Measurements from ENCODE around the gene DLL1. TPM values are rescaled to one million over a fixed set of nuclear protein-coding genes. Genes with fewer than 3 reads are reported as not detected.

Gene DLL1
- total and polyA plus RNA-seq, 9 of the 15 experiments (the other 6 are each of a cell fraction or from before 2014, with no cell fraction given) = not detected

- no peak for TF ChIP-seq TBP (optimal IDR thresholded peaks at IDR 0.05; ENCODE audit: low read depth, low read length)
- no peak for TF ChIP-seq ZNF197 (CRISPR knock-in tag; IDR thresholded peaks at IDR 0.05; ENCODE audit: low read depth)
- TF ChIP-seq PTBP1 (IDR thresholded peaks at IDR 0.05; ENCODE audit: low read depth, low read length) = no peak
- no peak for TF ChIP-seq ESRRA (IDR thresholded peaks at IDR 0.05; ENCODE audit: borderline replicate concordance, low read depth)
- no peak for TF ChIP-seq HDGF (IDR thresholded peaks at IDR 0.05)
- TF ChIP-seq, protein P1, sequence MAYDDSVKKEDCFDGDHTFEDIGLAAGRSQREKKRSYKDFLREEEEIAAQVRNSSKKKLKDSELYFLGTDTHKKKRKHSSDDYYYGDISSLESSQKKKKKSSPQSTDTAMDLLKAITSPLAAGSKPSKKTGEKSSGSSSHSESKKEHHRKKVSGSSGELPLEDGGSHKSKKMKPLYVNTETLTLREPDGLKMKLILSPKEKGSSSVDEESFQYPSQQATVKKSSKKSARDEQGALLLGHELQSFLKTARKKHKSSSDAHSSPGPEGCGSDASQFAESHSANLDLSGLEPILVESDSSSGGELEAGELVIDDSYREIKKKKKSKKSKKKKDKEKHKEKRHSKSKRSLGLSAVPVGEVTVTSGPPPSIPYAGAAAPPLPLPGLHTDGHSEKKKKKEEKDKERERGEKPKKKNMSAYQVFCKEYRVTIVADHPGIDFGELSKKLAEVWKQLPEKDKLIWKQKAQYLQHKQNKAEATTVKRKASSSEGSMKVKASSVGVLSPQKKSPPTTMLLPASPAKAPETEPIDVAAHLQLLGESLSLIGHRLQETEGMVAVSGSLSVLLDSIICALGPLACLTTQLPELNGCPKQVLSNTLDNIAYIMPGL (CRISPR knock-in tag; IDR thresholded peaks at IDR 0.05) = no peak
- TF ChIP-seq ZNF12 (CRISPR knock-in tag; IDR thresholded peaks at IDR 0.05) = no peak
- TF ChIP-seq GTF2A2 (tag; IDR thresholded peaks at IDR 0.05) = no peak
These were observed 15.9 kb downstream of the DLL1 start for GRCh38 chr6:170274713-170275560.

More at GRCh38 chr6:170274713-170275560, 15.9 kb downstream of the DLL1 start:
- CTCF ChIA-PET (ENCODE audit: low intra/inter-chr PET ratio) = no interaction called here
- in situ Hi-C loops (cut with MboI) (no loop called here), intact Hi-C loops (cut with micrococcal nuclease) (no loop called here)
- 4% methylated on average over 36 of the region's 36 CpGs for WGBS (ENCODE audit: insufficient coverage, low coverage, missing lambda C conversion rate)
- POLR2A ChIA-PET = interaction anchor here (0.6 to 1.1 kb wide), 2 partner anchors 9 to 214 kb away, joined by 3 to 6 read pairs; no protein-coding TSS in a partner anchor
- Histone ChIP-seq H2AFZ (ENCODE audit: low read depth, low read length) (no peak overlapping the region), H3K36me3 (ENCODE audit: control insufficient read depth, insufficient read depth, low read length) (no peaks in the 10 kb centered on the region), H3K79me2 (ENCODE audit: control insufficient read depth, insufficient read depth, low read length) (no peaks in the 10 kb centered on the region), H3K27ac (ENCODE audit: extremely low read depth, low read depth, low read length) (no peak overlapping the region), H3K9me1 (ENCODE audit: control insufficient read depth, insufficient read depth, low read length) (no peaks in the 10 kb centered on the region), H3K4me1 (replicated peaks in 1 of 2; ENCODE audit: control insufficient read depth in 2 of 2, insufficient read depth in 2 of 2, low read length in 2 of 2) (peaks cover 0 to 13% of the 10 kb centered on the region in 2 experiments; a peak in 1 of 5 replicates), H4K20me1 (replicated peaks; ENCODE audit: control insufficient read depth, insufficient read depth, low read length) (peaks cover 7% of the 10 kb centered on the region; the same call in 1 of the 2 replicates), H3K9ac (ENCODE audit: insufficient read depth in 1 of 2, low read depth in 2 of 2, low read length in 2 of 2) (no peak overlapping the region), H3K4me3 (no peak overlapping the region), H3K27me3 (ENCODE audit: control insufficient read depth in 2 of 2, insufficient read depth in 2 of 2, low read length in 2 of 2) (peaks cover 78 to 81% of the 10 kb centered on the region in 2 experiments), H3K9me3 (replicated peaks; ENCODE audit: control insufficient read depth, insufficient read depth, low read depth, low read length) (no peaks in the 10 kb centered on the region), H3K4me2 (ENCODE audit: insufficient read depth, low read length) (no peak overlapping the region)
- FAIRE-seq (no peak), ATAC-seq (no peak), DNase-seq (ENCODE audit: extremely low read depth in 1 of 4, low spot score in 3 of 4) (no peak)
- BruUV-seq (replicated peaks) = no TSS peak
